ENCODE measurements around the gene TMEM214. TPM values are rescaled to one million over a fixed set of nuclear protein-coding genes. Genes with fewer than 3 reads are reported as not detected.

TMEM214 gene
- total and polyA plus RNA-seq, 2 of the 8 experiments (the other 6 are each of a cell fraction or from before 2014, with no cell fraction given), result 49.7 to 71.0 TPM

DNA sequence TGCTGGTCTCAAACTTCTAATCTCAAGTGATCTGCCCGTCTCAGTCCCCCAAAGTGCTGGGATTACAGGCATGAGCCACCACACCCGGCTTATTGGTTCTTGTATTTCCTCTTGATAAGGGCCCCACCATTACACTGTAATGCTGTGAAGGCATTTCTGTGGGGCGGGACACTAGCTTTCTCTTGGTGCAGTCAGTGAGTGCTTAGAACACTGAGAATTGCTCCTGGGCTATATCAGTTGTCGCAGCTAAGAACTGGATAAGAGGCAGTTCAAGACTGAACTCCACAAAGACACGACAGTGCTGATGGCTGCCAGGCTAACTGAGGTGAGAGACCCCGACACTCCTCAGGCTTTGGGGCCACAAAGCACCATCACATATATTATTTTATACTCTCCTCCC is 55.9 kb downstream of the TMEM214 start:
- Histone ChIP-seq H2BK20ac (ENCODE audit: low read length) (no peak overlapping the region), H4K91ac (replicated peaks; ENCODE audit: insufficient read length, low read length) (no peak overlapping the region), H3K27me3 (replicated peaks in 1 of 4; ENCODE audit: control insufficient read depth in 3 of 4, extremely low read depth in 1 of 4, insufficient read depth in 3 of 4, low read length in 3 of 4) (peaks cover 0 to 9% (median 4%) of the 10 kb centered on the region in 4 experiments; a peak in 2 of 7 replicates), H3K4me3 (ENCODE audit: extremely low read depth in 1 of 4, insufficient read depth in 2 of 4, low read depth in 3 of 4, low read length in 4 of 4) (no peak overlapping the region), H2BK5ac (ENCODE audit: low read depth, low read length) (no peak overlapping the region), H3K23ac (ENCODE audit: insufficient read length) (no peak overlapping the region), H4K5ac (ENCODE audit: insufficient read length, low read depth, low read length) (no peak overlapping the region), H2BK15ac (ENCODE audit: low read length) (no peak overlapping the region), H3K18ac (ENCODE audit: extremely low read depth, low read length) (no peak overlapping the region), H4K20me1 (replicated peaks in 1 of 2; ENCODE audit: control insufficient read depth in 1 of 2, insufficient read depth in 2 of 2, low read length in 2 of 2) (peaks cover 1 to 6% of the 10 kb centered on the region in 2 experiments), H2BK12ac (ENCODE audit: low read depth, low read length) (no peak overlapping the region), H2BK120ac (replicated peaks; ENCODE audit: low read depth, low read length) (no peak overlapping the region), H3K27ac (ENCODE audit: low read depth, low read length) (no peak overlapping the region), H3K9ac (replicated peaks in 1 of 4; ENCODE audit: extremely low read depth in 1 of 4, low read depth in 3 of 4, low read length in 3 of 4) (no peak overlapping the region), H3K9me3 (ENCODE audit: insufficient read depth in 2 of 2, low read depth in 1 of 2, low read length in 1 of 2) (no peaks in the 10 kb centered on the region), H3K79me2 (ENCODE audit: control insufficient read depth in 1 of 2, insufficient read depth in 2 of 2, low read length in 2 of 2) (no peaks in the 10 kb centered on the region), H3K56ac (replicated peaks; ENCODE audit: insufficient read length, low read depth, low read length) (no peak overlapping the region), H3K14ac (ENCODE audit: insufficient read length) (no peak overlapping the region), H3K4me1 (replicated peaks in 1 of 4; ENCODE audit: control insufficient read depth in 3 of 4, insufficient read depth in 4 of 4, low read length in 3 of 4) (peaks cover 4 to 19% (median 4%) of the 10 kb centered on the region in 4 experiments; a peak in 5 of 7 replicates), H3K4me2 (ENCODE audit: insufficient read depth in 1 of 2, low read depth in 2 of 2, low read length in 2 of 2) (no peak overlapping the region), H3K36me3 (ENCODE audit: control insufficient read depth in 2 of 4, insufficient read depth in 4 of 4, low read length in 3 of 4) (no peaks in the 10 kb centered on the region), H2AFZ (ENCODE audit: low read length) (no peak overlapping the region), H3K79me1 (ENCODE audit: low read depth, low read length) (no peaks in the 10 kb centered on the region), H3K23me2 (ENCODE audit: low read depth, low read length) (peaks cover 10% of the 10 kb centered on the region; the same call in 1 of the 2 replicates), H4K8ac (ENCODE audit: extremely low read depth, insufficient read depth, low read length) (no peak overlapping the region), H3K4ac (replicated peaks; ENCODE audit: insufficient read length, low read depth, low read length) (no peak overlapping the region), H2AK5ac (ENCODE audit: low read depth, low read length) (no peak overlapping the region)
- TF ChIP-seq TAF7 (optimal IDR thresholded peaks at IDR 0.05; ENCODE audit: borderline replicate concordance, low read depth, low read length) (no peak), SIRT6 (IDR thresholded peaks at IDR 0.05; ENCODE audit: low read length) (no peak), KDM1A (IDR thresholded peaks at IDR 0.05; ENCODE audit: borderline replicate concordance, low read length) (no peak)
- DNase-seq (ENCODE audit: low read depth in 1 of 2, low spot score in 2 of 2) (no peak), FAIRE-seq (no peak)
- CTCF ChIA-PET (ENCODE audit: partially characterized antibody), result interaction anchor here (1.1 to 16.5 kb wide), 8 partner anchors 8 to 103 kb away, joined by 3 to 160 read pairs (median 6); partner anchors contain the start of genes ABHD1, AGBL5 and PREB
- 90% methylated on average over 6 of the region's 6 CpGs; no CpG with 5 or more reads in 1 of the 2 experiments for WGBS, 2 experiments (ENCODE audit: extremely low coverage in 1 of 2, insufficient coverage in 1 of 2, insufficient read length in 1 of 2, insufficient replicate concordance in 2 of 2, low coverage in 1 of 2, low lambda C conversion rate in 2 of 2, missing lambda C conversion rate in 1 of 2)
- POLR2A ChIA-PET (ENCODE audit: partially characterized antibody), result interaction anchor here (1.1 kb wide), 1 partner anchor 16 kb away, joined by 3 read pairs; no protein-coding TSS in a partner anchor

Data from H1 (cell line).